Liver (tissue), 9 donors: ENCODE results near the gene OR10A3. TPM values are rescaled to one million over a fixed set of nuclear protein-coding genes. Genes with fewer than 3 reads are reported as not detected.

Experiments
- DNase-seq: peaks from one replicate; pipeline ENCODE4 v3.0.0-alpha.2; 2017; ENCODE audit warnings: low spot score
- H3K27ac ChIP-seq, 2 donors: one replicate each; pipeline ENCODE4 v1.7.0; 2013; ENCODE audit warnings: inconsistent platforms in 2 of 2, low read length in 2 of 2, control low read depth in 1 of 2, low read depth in 1 of 2, mild to moderate bottlenecking in 1 of 2
- H3K27me3 ChIP-seq, 4 donors: one replicate each; pipeline versions ENCODE4 v1.6.1 to v1.7.0; 2013; ENCODE audit warnings: low read length in 3 of 4, inconsistent platforms in 1 of 4, mild to moderate bottlenecking in 1 of 4, moderate library complexity in 1 of 4; ENCODE audit not compliant: control insufficient read depth in 4 of 4, insufficient read depth in 4 of 4
- H3K36me3 ChIP-seq, 4 donors: one replicate each; pipeline versions ENCODE4 v1.6.1 to v1.7.0; 2013; ENCODE audit warnings: low read length in 3 of 4, mild to moderate bottlenecking in 3 of 4, low read depth in 1 of 4, moderate library complexity in 1 of 4; ENCODE audit not compliant: control insufficient read depth in 4 of 4, insufficient read depth in 3 of 4
- H3K4me1 ChIP-seq, 4 donors: one replicate each; pipeline versions ENCODE4 v1.6.1 to v1.7.0; 2013; ENCODE audit warnings: low read length in 3 of 4, mild to moderate bottlenecking in 3 of 4, moderate library complexity in 1 of 4; ENCODE audit not compliant: control insufficient read depth in 4 of 4, insufficient read depth in 4 of 4
- H3K4me3 ChIP-seq, 3 donors: one replicate each; pipeline versions ENCODE4 v1.6.1 to v1.7.0; 2013; ENCODE audit warnings: low read length in 3 of 3, control low read depth in 1 of 3, low read depth in 1 of 3, mild to moderate bottlenecking in 1 of 3
- H3K9ac ChIP-seq, 2 donors: one replicate each; pipeline ENCODE4 v1.7.0; 2013; ENCODE audit warnings: low read length in 2 of 2, mild to moderate bottlenecking in 2 of 2, moderate library complexity in 2 of 2, control low read depth in 1 of 2, low read depth in 1 of 2
- H3K9me3 ChIP-seq, 4 donors: one replicate each; pipeline versions ENCODE4 v1.6.1 to v1.7.0; 2013; ENCODE audit warnings: low read length in 3 of 4; ENCODE audit not compliant: control insufficient read depth in 4 of 4
- EGR1 ChIP-seq, 2 donors: IDR thresholded peaks; 2 replicates each; pipeline ENCODE4 v1.6.1; 2016 to 2018; ENCODE audit warnings: antibody characterized with exemption in 2 of 2, low read depth in 2 of 2
- FOXA1 ChIP-seq: IDR thresholded peaks from 2 replicates; pipeline ENCODE4 v1.6.1; 2016; ENCODE audit warnings: antibody characterized with exemption
- FOXA2 ChIP-seq: IDR thresholded peaks from 2 replicates; pipeline ENCODE4 v1.6.1; 2016; ENCODE audit warnings: antibody characterized with exemption
- GABPA ChIP-seq, 2 donors: IDR thresholded peaks in 1 of 2; conservative IDR thresholded peaks in 1 of 2; 2 replicates each; pipeline ENCODE4 v1.6.1; 2016; ENCODE audit warnings: antibody characterized with exemption in 2 of 2, mild to moderate bottlenecking in 1 of 2, moderate library complexity in 1 of 2
- HNF4A ChIP-seq, 2 donors: conservative IDR thresholded peaks; 2 replicates each; pipeline ENCODE4 v1.6.1; 2016; ENCODE audit warnings: antibody characterized with exemption in 2 of 2, mild to moderate bottlenecking in 2 of 2
- HNF4G ChIP-seq: IDR thresholded peaks from 2 replicates; pipeline ENCODE4 v1.6.1; 2016; ENCODE audit warnings: antibody characterized with exemption
- RAD21 ChIP-seq, 2 donors: IDR thresholded peaks; 2 replicates each; pipeline ENCODE4 v1.6.1; 2016; ENCODE audit warnings: antibody characterized with exemption in 2 of 2, mild to moderate bottlenecking in 2 of 2
- RXRA ChIP-seq, 2 donors: IDR thresholded peaks; 2 replicates each; pipeline ENCODE4 v1.6.1; 2017 to 2018; ENCODE audit warnings: antibody characterized with exemption in 2 of 2, mild to moderate bottlenecking in 1 of 2
- SP1 ChIP-seq: IDR thresholded peaks from 2 replicates; pipeline ENCODE4 v1.6.1; 2018; ENCODE audit warnings: antibody characterized with exemption, mild to moderate bottlenecking
- TAF1 ChIP-seq: conservative IDR thresholded peaks from 2 replicates; pipeline ENCODE4 v1.6.1; 2016; ENCODE audit warnings: antibody characterized with exemption, mild to moderate bottlenecking
- WGBS: extraction: QIAGEN DNeasy Blood & Tissue Kit; methylation state at CpG from one replicate; pipeline ENCODE4 v1.1.7; 2013; 5-methylcytosine and 5-hydroxymethylcytosine counted together
- polyA plus RNA-seq, 2 donors: library from polyadenylated mRNA; stranded (reverse) in 1 of 2; unstranded in 1 of 2; fragments of 200-250 nt in 1 of 2; fragments of >200 nt in 1 of 2; fragmentation: Nextera tagmentation in 1 of 2; extraction: Ambion mirVana in 1 of 2; gene quantifications; one replicate each; pipeline versions ENCODE4 v1.2.1 to v1.2.3, GENCODE V29; 2013 to 2015
- total RNA-seq, 2 donors: library from RNA; depleted of rRNA; stranded (reverse); fragments of >200 nt; gene quantifications; one replicate each; pipeline ENCODE4 v1.2.3, GENCODE V29; 2014
- TF ChIP-seq, protein P1 (sequence below): IDR thresholded peaks from 2 replicates; pipeline ENCODE4 v1.6.1; 2016; ENCODE audit warnings: antibody characterized with exemption
- TF ChIP-seq, protein P2 (sequence below): IDR thresholded peaks from 2 replicates; pipeline ENCODE4 v1.6.1; 2016; ENCODE audit warnings: antibody characterized with exemption, mild to moderate bottlenecking
- TF ChIP-seq, protein P3 (sequence below): IDR thresholded peaks from 2 replicates; pipeline ENCODE4 v1.6.1; 2016; ENCODE audit warnings: antibody characterized with exemption
- TF ChIP-seq, protein P4 (sequence below): IDR thresholded peaks from 2 replicates; pipeline ENCODE4 v1.6.1; 2016; ENCODE audit warnings: antibody characterized with exemption
- donor health status: healthy.
- donor health status: healthy.
- donor health status: healthy.
- donor health status: healthy.
- donor health status: healthy.

OR10A3 gene
- total and polyA plus RNA-seq, 4 donors, result not detected

DNA sequence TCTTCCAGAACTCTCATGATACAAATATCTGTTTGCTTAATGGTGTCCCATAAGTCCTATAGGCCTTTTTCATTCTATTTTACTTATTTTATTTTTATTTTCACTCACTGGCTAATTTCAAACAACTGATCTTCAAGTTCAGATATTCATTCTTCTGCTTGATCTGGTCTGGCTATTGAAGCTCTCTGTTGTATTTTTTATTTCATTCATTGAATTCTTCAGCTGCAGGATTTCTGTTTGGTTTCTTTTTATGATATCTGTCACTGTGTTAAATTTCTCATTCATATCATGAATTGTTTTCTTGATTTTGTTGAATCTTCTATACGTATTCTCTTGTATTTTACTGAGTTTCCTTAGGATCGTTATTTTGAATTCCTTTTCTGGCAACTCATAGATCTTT, 2.6 kb upstream of the OR10A3 start:
- H3K27ac ChIP-seq, result no peak overlapping the region
- TF ChIP-seq EGR1 (IDR thresholded peaks at IDR 0.05; ENCODE audit: low read depth in 2 of 2), result no peak
- TF ChIP-seq FOXA1, result no peak
- TF ChIP-seq RXRA (IDR thresholded peaks at IDR 0.05), result no peak
- no peak for TF ChIP-seq HNF4G
- TF ChIP-seq, protein P1, sequence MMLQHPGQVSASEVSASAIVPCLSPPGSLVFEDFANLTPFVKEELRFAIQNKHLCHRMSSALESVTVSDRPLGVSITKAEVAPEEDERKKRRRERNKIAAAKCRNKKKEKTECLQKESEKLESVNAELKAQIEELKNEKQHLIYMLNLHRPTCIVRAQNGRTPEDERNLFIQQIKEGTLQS, result no peak
- TF ChIP-seq SP1, result no peak
- no peak for TF ChIP-seq HNF4A (conservative IDR thresholded peaks at IDR 0.05)
- TF ChIP-seq, protein P2, sequence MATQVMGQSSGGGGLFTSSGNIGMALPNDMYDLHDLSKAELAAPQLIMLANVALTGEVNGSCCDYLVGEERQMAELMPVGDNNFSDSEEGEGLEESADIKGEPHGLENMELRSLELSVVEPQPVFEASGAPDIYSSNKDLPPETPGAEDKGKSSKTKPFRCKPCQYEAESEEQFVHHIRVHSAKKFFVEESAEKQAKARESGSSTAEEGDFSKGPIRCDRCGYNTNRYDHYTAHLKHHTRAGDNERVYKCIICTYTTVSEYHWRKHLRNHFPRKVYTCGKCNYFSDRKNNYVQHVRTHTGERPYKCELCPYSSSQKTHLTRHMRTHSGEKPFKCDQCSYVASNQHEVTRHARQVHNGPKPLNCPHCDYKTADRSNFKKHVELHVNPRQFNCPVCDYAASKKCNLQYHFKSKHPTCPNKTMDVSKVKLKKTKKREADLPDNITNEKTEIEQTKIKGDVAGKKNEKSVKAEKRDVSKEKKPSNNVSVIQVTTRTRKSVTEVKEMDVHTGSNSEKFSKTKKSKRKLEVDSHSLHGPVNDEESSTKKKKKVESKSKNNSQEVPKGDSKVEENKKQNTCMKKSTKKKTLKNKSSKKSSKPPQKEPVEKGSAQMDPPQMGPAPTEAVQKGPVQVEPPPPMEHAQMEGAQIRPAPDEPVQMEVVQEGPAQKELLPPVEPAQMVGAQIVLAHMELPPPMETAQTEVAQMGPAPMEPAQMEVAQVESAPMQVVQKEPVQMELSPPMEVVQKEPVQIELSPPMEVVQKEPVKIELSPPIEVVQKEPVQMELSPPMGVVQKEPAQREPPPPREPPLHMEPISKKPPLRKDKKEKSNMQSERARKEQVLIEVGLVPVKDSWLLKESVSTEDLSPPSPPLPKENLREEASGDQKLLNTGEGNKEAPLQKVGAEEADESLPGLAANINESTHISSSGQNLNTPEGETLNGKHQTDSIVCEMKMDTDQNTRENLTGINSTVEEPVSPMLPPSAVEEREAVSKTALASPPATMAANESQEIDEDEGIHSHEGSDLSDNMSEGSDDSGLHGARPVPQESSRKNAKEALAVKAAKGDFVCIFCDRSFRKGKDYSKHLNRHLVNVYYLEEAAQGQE, result no peak
- H3K9ac ChIP-seq, result no peak overlapping the region
- peaks cover 2 to 12% (median 11%) of the 10 kb centered on the region in 4 donors for H3K9me3 ChIP-seq
- H3K36me3 ChIP-seq, result no peaks in the 10 kb centered on the region
- H3K4me1 ChIP-seq, result no peaks in the 10 kb centered on the region
- no peak for DNase-seq
- H3K4me3 ChIP-seq, result no peak overlapping the region
- WGBS, result 77% methylated on average over 2 of the region's 2 CpGs
- no peaks in the 10 kb centered on the region for H3K27me3 ChIP-seq

DNA sequence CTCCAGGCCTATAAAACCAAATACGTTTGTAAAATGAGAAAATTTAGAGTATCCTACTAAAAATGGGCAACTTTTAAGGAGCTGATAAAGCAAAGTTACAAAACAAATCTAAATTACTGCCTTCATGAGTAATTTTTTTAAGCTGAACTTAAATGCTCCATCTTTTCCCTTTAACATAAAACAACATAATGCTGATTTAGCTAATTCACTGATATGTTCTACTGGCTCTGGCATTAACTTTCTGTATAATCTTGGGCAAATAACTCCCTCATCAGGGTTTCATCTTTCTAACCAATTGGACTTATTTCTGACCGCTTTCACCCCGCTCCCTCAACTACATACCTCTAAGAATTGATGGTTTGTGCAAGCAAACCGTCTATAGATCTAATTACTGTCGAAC, 362 bp downstream of the OR10A3 start:
- H3K27ac ChIP-seq, result no peak overlapping the region
- WGBS, result 57% methylated on average over 5 of the region's 5 CpGs
- no peak overlapping the region for H3K9ac ChIP-seq
- H3K9me3 ChIP-seq, result peaks cover 2 to 12% (median 11%) of the 10 kb centered on the region in 4 donors
- no peak overlapping the region for H3K4me3 ChIP-seq
- TF ChIP-seq, protein P3, sequence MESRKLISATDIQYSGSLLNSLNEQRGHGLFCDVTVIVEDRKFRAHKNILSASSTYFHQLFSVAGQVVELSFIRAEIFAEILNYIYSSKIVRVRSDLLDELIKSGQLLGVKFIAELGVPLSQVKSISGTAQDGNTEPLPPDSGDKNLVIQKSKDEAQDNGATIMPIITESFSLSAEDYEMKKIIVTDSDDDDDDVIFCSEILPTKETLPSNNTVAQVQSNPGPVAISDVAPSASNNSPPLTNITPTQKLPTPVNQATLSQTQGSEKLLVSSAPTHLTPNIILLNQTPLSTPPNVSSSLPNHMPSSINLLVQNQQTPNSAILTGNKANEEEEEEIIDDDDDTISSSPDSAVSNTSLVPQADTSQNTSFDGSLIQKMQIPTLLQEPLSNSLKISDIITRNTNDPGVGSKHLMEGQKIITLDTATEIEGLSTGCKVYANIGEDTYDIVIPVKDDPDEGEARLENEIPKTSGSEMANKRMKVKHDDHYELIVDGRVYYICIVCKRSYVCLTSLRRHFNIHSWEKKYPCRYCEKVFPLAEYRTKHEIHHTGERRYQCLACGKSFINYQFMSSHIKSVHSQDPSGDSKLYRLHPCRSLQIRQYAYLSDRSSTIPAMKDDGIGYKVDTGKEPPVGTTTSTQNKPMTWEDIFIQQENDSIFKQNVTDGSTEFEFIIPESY, result no peak
- TF ChIP-seq, protein P4, sequence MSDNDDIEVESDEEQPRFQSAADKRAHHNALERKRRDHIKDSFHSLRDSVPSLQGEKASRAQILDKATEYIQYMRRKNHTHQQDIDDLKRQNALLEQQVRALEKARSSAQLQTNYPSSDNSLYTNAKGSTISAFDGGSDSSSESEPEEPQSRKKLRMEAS, result no peak
- TF ChIP-seq, protein P2, result no peak
- TF ChIP-seq FOXA1, result no peak
- no peak for TF ChIP-seq GABPA (IDR thresholded peaks at IDR 0.05 in 1 of 2, conservative IDR thresholded peaks at IDR 0.05 in 1 of 2)
- no peak for TF ChIP-seq TAF1
- no peak for TF ChIP-seq RAD21 (IDR thresholded peaks at IDR 0.05)
- TF ChIP-seq RXRA (IDR thresholded peaks at IDR 0.05), result no peak
- no peak for TF ChIP-seq FOXA2
- TF ChIP-seq SP1, result no peak
- DNase-seq, result no peak
- no peaks in the 10 kb centered on the region for H3K36me3 ChIP-seq
- no peaks in the 10 kb centered on the region for H3K4me1 ChIP-seq
- no peaks in the 10 kb centered on the region for H3K27me3 ChIP-seq
